Left lung (tissue), 10 donors: ENCODE data around the gene LCOR. TPM values are rescaled to one million over a fixed set of nuclear protein-coding genes. Genes with fewer than 3 reads are reported as not detected.

ENCODE experiments used
- ATAC-seq: fragments of 200-7000 bp; cut with Tn5 transposase; one replicate; pipeline ENCODE4 v1.9.1; 2020; ENCODE audit warnings: moderate library complexity
- DNase-seq, 4 donors: peaks; one replicate each; pipeline ENCODE4 v3.0.0-alpha.2; 2013 to 2020
- H3K27ac ChIP-seq, 2 donors: fragments of 200-600 bp; sonication (generic) in 1 of 2; one replicate each; pipeline versions ENCODE4 v1.5.0 to v1.8.0; 2020 to 2021
- H3K27me3 ChIP-seq, 2 donors: fragments of 200-600 bp; sonication (generic) in 1 of 2; one replicate each; pipeline versions ENCODE4 v1.5.0 to v1.8.0; 2020 to 2021
- H3K36me3 ChIP-seq, 2 donors: fragments of 200-600 bp; sonication (generic) in 1 of 2; one replicate each; pipeline versions ENCODE4 v1.5.0 to v1.8.0; 2020 to 2021
- H3K4me1 ChIP-seq, 2 donors: fragments of 200-600 bp; one replicate each; pipeline ENCODE4 v1.8.0; 2021
- H3K4me3 ChIP-seq, 2 donors: fragments of 200-600 bp; sonication (generic) in 1 of 2; one replicate each; pipeline versions ENCODE4 v1.5.0 to v1.8.0; 2020 to 2021; ENCODE audit warnings: mild to moderate bottlenecking in 1 of 2
- H3K9me3 ChIP-seq, 2 donors: fragments of 200-600 bp; sonication (generic) in 1 of 2; one replicate each; pipeline versions ENCODE4 v1.5.0 to v1.8.0; 2020 to 2021
- CTCF ChIP-seq, 2 donors: fragments of 200-600 bp; sonication (generic) in 1 of 2; IDR thresholded peaks; one replicate each; pipeline versions ENCODE4 v1.5.0 to v1.8.0; 2021; ENCODE audit warnings: antibody characterized with exemption in 2 of 2
- intact Hi-C, 2 donors: fragments of 100-400 bp; cut with DNase I; formaldehyde crosslinking; loops; one replicate each; pipeline versions ENCODE4 v1.11.2 to v1.14.2; 2022
- polyA plus RNA-seq, 6 donors: library from polyadenylated mRNA; unstranded; fragments of 120-200 nt; gene quantifications; one replicate each; pipeline ENCODE4 v1.2.1, GENCODE V29; 2013; ENCODE audit not compliant: insufficient read length in 6 of 6
- total RNA-seq, 2 donors: library from RNA; stranded (reverse); fragmentation: NEBNext Ultra II Directional; extraction: Animal tissue kit (Norgen Biotek cat#: 25700); gene quantifications; one replicate each; pipeline ENCODE4 v1.2.1, GENCODE V29; 2021
- donor health status: DM: no; HTN: yes; CAD: no.
- donor health status: DM: no; HTN: no; CAD: no.

The LCOR gene
- total and polyA plus RNA-seq, 8 donors = 20.8 to 29.6 (median 22.9) TPM

GRCh38 chr10:96820765-96821164 is 11.3 kb upstream of the LCOR start:
- ATAC-seq = no peak

GRCh38 chr10:96826438-96826837 is 5.7 kb upstream of the LCOR start:
- H3K4me3 ChIP-seq = no peak overlapping the region
- no peak for DNase-seq
- no peak for ATAC-seq
- TF ChIP-seq CTCF (IDR thresholded peaks at IDR 0.05) = no peak
- H3K36me3 ChIP-seq = no peaks in the 10 kb centered on the region
- no peak overlapping the region for H3K27ac ChIP-seq
- intact Hi-C loops = no loop called here
- H3K27me3 ChIP-seq = no peaks in the 10 kb centered on the region
- H3K4me1 ChIP-seq = peaks cover 0 to 16% of the 10 kb centered on the region in 2 donors
- no peaks in the 10 kb centered on the region for H3K9me3 ChIP-seq

More at GRCh38 chr10:96820765-96821164, 11.3 kb upstream of the LCOR start:
- no peaks in the 10 kb centered on the region for H3K27me3 ChIP-seq
- no peak for TF ChIP-seq CTCF (IDR thresholded peaks at IDR 0.05)
- no peaks in the 10 kb centered on the region for H3K9me3 ChIP-seq
- H3K36me3 ChIP-seq = no peaks in the 10 kb centered on the region
- intact Hi-C loops = no loop called here
- peaks cover 0 to 1% of the 10 kb centered on the region in 2 donors for H3K4me1 ChIP-seq
- DNase-seq = peak in 2 of 4 donors; percentile 37 to 61
- H3K4me3 ChIP-seq = no peak overlapping the region
- no peak overlapping the region for H3K27ac ChIP-seq

GRCh38 chr10:96828609-96829008 is 3.5 kb upstream of the LCOR start:
- no peak for DNase-seq

DNA sequence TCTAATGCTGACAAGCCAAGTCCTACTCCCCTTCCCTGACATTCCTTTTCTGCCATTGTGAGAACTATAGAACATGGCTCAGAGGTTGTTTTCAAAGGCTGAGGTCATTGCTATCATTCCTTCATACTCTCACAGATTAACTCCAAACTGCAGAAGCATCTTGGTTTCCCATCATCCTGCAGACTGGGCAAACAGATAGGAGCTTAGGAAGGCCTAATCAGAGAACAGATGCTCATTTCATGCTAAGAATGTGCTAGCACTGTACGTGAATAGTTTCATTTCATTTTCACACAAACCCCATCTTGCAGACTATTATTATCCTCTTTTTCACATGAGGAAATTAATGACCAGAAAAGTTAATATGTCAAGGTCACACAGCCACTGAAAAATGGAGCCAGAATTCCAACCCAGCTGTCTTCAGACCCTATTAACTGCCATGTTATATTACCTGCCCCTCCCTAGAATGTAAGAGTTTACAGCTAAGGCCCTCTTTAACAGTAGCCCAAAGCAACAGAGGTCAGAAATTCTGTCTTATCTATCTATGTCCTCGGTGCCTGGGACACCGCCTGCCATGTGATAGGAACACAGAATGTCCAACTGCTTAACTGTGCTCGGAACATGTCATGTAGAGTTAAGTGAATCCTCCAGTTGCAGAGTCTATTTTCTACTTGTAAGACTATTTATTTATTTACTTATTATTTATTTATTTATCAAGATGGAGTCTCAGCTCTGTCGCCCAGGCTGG is 2.9 kb upstream of the LCOR start:
- no peak for DNase-seq
- H3K4me1 ChIP-seq = peaks cover 0 to 26% of the 10 kb centered on the region in 2 donors
- TF ChIP-seq CTCF (IDR thresholded peaks at IDR 0.05) = no peak
- no peak for ATAC-seq
- no peaks in the 10 kb centered on the region for H3K9me3 ChIP-seq
- H3K27ac ChIP-seq = no peak overlapping the region
- H3K36me3 ChIP-seq = no peaks in the 10 kb centered on the region
- no peak overlapping the region for H3K4me3 ChIP-seq
- intact Hi-C loops = no loop called here
- no peaks in the 10 kb centered on the region for H3K27me3 ChIP-seq

More at GRCh38 chr10:96828609-96829008, 3.5 kb upstream of the LCOR start:
- H3K4me3 ChIP-seq = no peak overlapping the region
- no peak for TF ChIP-seq CTCF (IDR thresholded peaks at IDR 0.05)
- H3K27me3 ChIP-seq = no peaks in the 10 kb centered on the region
- ATAC-seq = no peak
- peaks cover 0 to 20% of the 10 kb centered on the region in 2 donors for H3K4me1 ChIP-seq
- no peaks in the 10 kb centered on the region for H3K36me3 ChIP-seq
- H3K27ac ChIP-seq = no peak overlapping the region
- intact Hi-C loops = no loop called here
- no peaks in the 10 kb centered on the region for H3K9me3 ChIP-seq

- DNase-seq (peak in 2 of 4 donors; percentile 56 to 74), ATAC-seq (peak; percentile 29)
- peak; percentile 87 to 89 for TF ChIP-seq CTCF (IDR thresholded peaks at IDR 0.05)
- Histone ChIP-seq H3K36me3 (no peaks in the 10 kb centered on the region), H3K27me3 (no peaks in the 10 kb centered on the region), H3K4me1 (peaks cover 0 to 41% of the 10 kb centered on the region in 2 donors), H3K9me3 (no peaks in the 10 kb centered on the region), H3K27ac (peak overlapping the region in 1 of 2 donors; percentile 93), H3K4me3 (peak overlapping the region in 1 of 2 donors; percentile 72)
- intact Hi-C loops = no loop called here
Measured at GRCh38 chr10:96830511-96831199, 1.4 kb upstream of the LCOR start.
